ENCODE data around the gene PATJ.

GRCh38 chr1:62188111-62188510 lies 445.8 kb downstream of the PATJ start:
- no peak for TF ChIP-seq EZH2 (IDR thresholded peaks at IDR 0.05; ENCODE audit: low read length)
- no peak for TF ChIP-seq CTCF (optimal IDR thresholded peaks at IDR 0.05 in 1 of 3, IDR thresholded peaks at IDR 0.05 in 1 of 3, conservative IDR thresholded peaks at IDR 0.05 in 1 of 3; ENCODE audit: extremely low read depth in 1 of 3, insufficient read depth in 2 of 3, low read length in 3 of 3)

All from keratinocyte (primary cell).